SK-N-SH (cell line): Measurements from ENCODE around the gene UBE2E2. TPM values are rescaled to one million over a fixed set of nuclear protein-coding genes. Genes with fewer than 3 reads are reported as not detected.

Experiments used
- CTCF ChIA-PET: fragments of 300-600, 350-600 bp; formaldehyde crosslinking; extraction: SDS; loops from one replicate; lab custom pipeline; 2021; lab: Yijun Ruan, JAX
- POLR2A ChIA-PET: fragments of 350-600 bp; sonication (Branson Sonifier 250); formaldehyde crosslinking; extraction: SDS; loops from one replicate; lab custom pipeline; 2020; ENCODE audit warnings: antibody characterized with exemption, inconsistent platforms; lab: Yijun Ruan, JAX
- DNase-seq: peaks from one replicate; pipeline ENCODE4 v3.0.0; 2012
- H2AFZ ChIP-seq: fragments of 200-600 bp; sonication (generic); 2 replicates; pipeline ENCODE4 v1.8.1; 2016; ENCODE audit warnings: antibody characterized with exemption, mild to moderate bottlenecking, low read depth
- H3F3A ChIP-seq: fragments of 200-600 bp; sonication (generic); replicated peaks from 2 replicates; pipeline ENCODE3; 2016; ENCODE audit warnings: antibody characterized with exemption, mild to moderate bottlenecking; ENCODE audit not compliant: insufficient read depth
- H3K27ac ChIP-seq, 2 experiments: fragments of 200-500 bp in 1 of 2; fragments of 200-600 bp in 1 of 2; sonication (Bioruptor generic) in 1 of 2; sonication (generic), shearing (Covaris generic) in 1 of 2; 2 replicates each; pipeline versions ENCODE4 v1.5.1 to v1.6.1; 2014 to 2016; ENCODE audit warnings: low read depth in 2 of 2, inconsistent platforms in 1 of 2, low read length in 1 of 2, mild to moderate bottlenecking in 1 of 2, mixed read lengths in 1 of 2
- H3K27me3 ChIP-seq: fragments of 200-600 bp; sonication (generic), shearing (Covaris generic); 2 replicates; pipeline ENCODE4 v1.6.1; 2016; ENCODE audit warnings: mixed run types; ENCODE audit not compliant: insufficient read depth
- H3K36me3 ChIP-seq, 2 experiments: fragments of 200-500 bp in 1 of 2; fragments of 200-600 bp in 1 of 2; sonication (Bioruptor generic) in 1 of 2; sonication (generic) in 1 of 2; replicated peaks in 1 of 2; 2 replicates each; pipeline versions ENCODE3 to v1.5.1; 2014 to 2016; ENCODE audit warnings: low read length in 1 of 2, mild to moderate bottlenecking in 1 of 2; ENCODE audit not compliant: insufficient read depth in 2 of 2, control insufficient read depth in 1 of 2
- H3K4me1 ChIP-seq, 2 experiments: fragments of 200-500 bp in 1 of 2; fragments of 200-600 bp in 1 of 2; sonication (Bioruptor generic) in 1 of 2; sonication (generic), shearing (Covaris generic) in 1 of 2; 2 replicates each; pipeline versions ENCODE4 v1.5.1 to v1.6.1; 2014 to 2016; ENCODE audit warnings: low read depth in 1 of 2, low read length in 1 of 2, mixed run types in 1 of 2; ENCODE audit not compliant: insufficient read depth in 2 of 2, control insufficient read depth in 1 of 2
- H3K4me2 ChIP-seq: fragments of 200-600 bp; sonication (generic), shearing (Covaris generic); 2 replicates; pipeline ENCODE4 v1.6.1; 2017; ENCODE audit warnings: mixed run types
- H3K4me3 ChIP-seq, 2 experiments: fragments of 200-500 bp in 1 of 2; fragments of 200-600 bp in 1 of 2; sonication (Bioruptor generic) in 1 of 2; sonication (generic), shearing (Covaris generic) in 1 of 2; 2 replicates each; pipeline versions ENCODE4 v1.5.1 to v1.8.1; 2014 to 2016; ENCODE audit warnings: low read depth in 2 of 2, inconsistent platforms in 1 of 2, low read length in 1 of 2, mild to moderate bottlenecking in 1 of 2, mixed read lengths in 1 of 2, moderate library complexity in 1 of 2
- H3K79me2 ChIP-seq: fragments of 200-600 bp; sonication (generic); 2 replicates; pipeline ENCODE4 v1.8.1; 2017; ENCODE audit warnings: mild to moderate bottlenecking; ENCODE audit not compliant: insufficient read depth
- H3K9ac ChIP-seq: fragments of 200-600 bp; sonication (generic); 2 replicates; pipeline ENCODE4 v1.6.1; 2017; ENCODE audit warnings: mixed run types
- H3K9me2 ChIP-seq: fragments of 200-600 bp; sonication (generic); 2 replicates; pipeline ENCODE4 v1.6.1; 2017; ENCODE audit warnings: mixed run types
- H3K9me3 ChIP-seq: fragments of 200-600 bp; sonication (generic); 2 replicates; pipeline ENCODE4 v1.6.1; 2017; ENCODE audit warnings: mixed run types, mild to moderate bottlenecking, moderate library complexity
- H4K20me1 ChIP-seq: fragments of 200-600 bp; sonication (generic); 2 replicates; pipeline ENCODE4 v1.6.1; 2017; ENCODE audit warnings: mild to moderate bottlenecking, mixed run types; ENCODE audit not compliant: insufficient read depth
- CHD2 ChIP-seq: fragments of 150-350 bp; IDR thresholded peaks from 2 replicates; pipeline ENCODE4 v1.6.1; 2018; ENCODE audit warnings: low read length; ENCODE audit not compliant: partially characterized antibody
- ELF1 ChIP-seq: IDR thresholded peaks from 2 replicates; pipeline ENCODE4 v1.4.0; 2012
- EZH2phosphoT487 ChIP-seq: fragments of 200-600 bp; sonication (generic); IDR thresholded peaks from 2 replicates; pipeline ENCODE4 v1.6.1; 2017; ENCODE audit warnings: low read depth, mixed run types, mild to moderate bottlenecking, antibody characterized with exemption, moderate library complexity, borderline replicate concordance
- FOSL2 ChIP-seq: IDR thresholded peaks from 2 replicates; pipeline ENCODE4 v1.4.0; 2012; ENCODE audit warnings: low read depth, mild to moderate bottlenecking, moderate library complexity, borderline replicate concordance
- FOXM1 ChIP-seq: IDR thresholded peaks from 2 replicates; pipeline ENCODE4 v1.4.0; 2012; ENCODE audit warnings: low read depth, mild to moderate bottlenecking
- GABPA ChIP-seq: IDR thresholded peaks from 2 replicates; pipeline ENCODE4 v1.4.0; 2012; ENCODE audit warnings: low read depth, mild to moderate bottlenecking
- GATA2 ChIP-seq: sonication (generic); formaldehyde crosslinking; IDR thresholded peaks from 2 replicates; pipeline ENCODE4 v1.5.0; 2020; ENCODE audit warnings: mild to moderate bottlenecking, missing genetic modification reagents
- MXI1 ChIP-seq: IDR thresholded peaks from 2 replicates; pipeline ENCODE4 v1.6.1; 2012; ENCODE audit warnings: mild to moderate bottlenecking, low read depth, low read length, improper control_type of control experiment
- NFIC ChIP-seq: IDR thresholded peaks from 2 replicates; pipeline ENCODE4 v1.4.0; 2012; ENCODE audit warnings: borderline replicate concordance
- NRF1 ChIP-seq: IDR thresholded peaks from 2 replicates; pipeline ENCODE4 v1.6.1; 2012; ENCODE audit warnings: low read depth, mild to moderate bottlenecking, low read length
- POLR2AphosphoS5 ChIP-seq: IDR thresholded peaks from 2 replicates; pipeline ENCODE4 v1.6.1; 2012; ENCODE audit warnings: low read depth, low read length
- RFX5 ChIP-seq: IDR thresholded peaks from 2 replicates; pipeline ENCODE4 v1.6.1; 2012; ENCODE audit warnings: mild to moderate bottlenecking, improper control_type of control experiment, low read length
- RXRA ChIP-seq: IDR thresholded peaks from 2 replicates; pipeline ENCODE4 v1.4.0; 2012; ENCODE audit warnings: low read depth, mild to moderate bottlenecking, borderline replicate concordance
- TCF12 ChIP-seq: IDR thresholded peaks from 2 replicates; pipeline ENCODE4 v1.4.0; 2012
- WGBS: methylation state at CpG from one replicate; pipeline ENCODE4 v1.1.6; 2017; ENCODE audit warnings: low lambda C conversion rate; 5-methylcytosine and 5-hydroxymethylcytosine counted together
- polyA plus RNA-seq, 3 experiments: library from polyadenylated mRNA; depleted of rRNA; stranded (reverse); fragments of >200 nt; gene quantifications; 2 replicates each; pipeline ENCODE4 v1.2.3, GENCODE V29; 2012
- TF ChIP-seq, protein P1 (sequence below): IDR thresholded peaks from 2 replicates; pipeline ENCODE4 v1.6.1; 2012; ENCODE audit warnings: mild to moderate bottlenecking, low read depth, low read length, moderate library complexity
- TF ChIP-seq, protein P2 (sequence below): IDR thresholded peaks from 2 replicates; pipeline ENCODE4 v1.4.0; 2012; ENCODE audit warnings: low read depth, borderline replicate concordance
- TF ChIP-seq, protein P3 (sequence below): fragments of 150-350 bp; IDR thresholded peaks from 2 replicates; pipeline ENCODE4 v1.6.1; 2016; ENCODE audit warnings: mild to moderate bottlenecking, low read depth, low read length
- TF ChIP-seq, protein P4 (sequence below): fragments of 200-600 bp; sonication (generic); IDR thresholded peaks from 2 replicates; pipeline ENCODE4 v1.6.1; 2017; ENCODE audit warnings: antibody characterized with exemption, mild to moderate bottlenecking, moderate library complexity

UBE2E2 gene
- polyA plus RNA-seq, 1 of the 3 experiments (the other 2 are of a cell fraction) = 46.4 TPM

DNA sequence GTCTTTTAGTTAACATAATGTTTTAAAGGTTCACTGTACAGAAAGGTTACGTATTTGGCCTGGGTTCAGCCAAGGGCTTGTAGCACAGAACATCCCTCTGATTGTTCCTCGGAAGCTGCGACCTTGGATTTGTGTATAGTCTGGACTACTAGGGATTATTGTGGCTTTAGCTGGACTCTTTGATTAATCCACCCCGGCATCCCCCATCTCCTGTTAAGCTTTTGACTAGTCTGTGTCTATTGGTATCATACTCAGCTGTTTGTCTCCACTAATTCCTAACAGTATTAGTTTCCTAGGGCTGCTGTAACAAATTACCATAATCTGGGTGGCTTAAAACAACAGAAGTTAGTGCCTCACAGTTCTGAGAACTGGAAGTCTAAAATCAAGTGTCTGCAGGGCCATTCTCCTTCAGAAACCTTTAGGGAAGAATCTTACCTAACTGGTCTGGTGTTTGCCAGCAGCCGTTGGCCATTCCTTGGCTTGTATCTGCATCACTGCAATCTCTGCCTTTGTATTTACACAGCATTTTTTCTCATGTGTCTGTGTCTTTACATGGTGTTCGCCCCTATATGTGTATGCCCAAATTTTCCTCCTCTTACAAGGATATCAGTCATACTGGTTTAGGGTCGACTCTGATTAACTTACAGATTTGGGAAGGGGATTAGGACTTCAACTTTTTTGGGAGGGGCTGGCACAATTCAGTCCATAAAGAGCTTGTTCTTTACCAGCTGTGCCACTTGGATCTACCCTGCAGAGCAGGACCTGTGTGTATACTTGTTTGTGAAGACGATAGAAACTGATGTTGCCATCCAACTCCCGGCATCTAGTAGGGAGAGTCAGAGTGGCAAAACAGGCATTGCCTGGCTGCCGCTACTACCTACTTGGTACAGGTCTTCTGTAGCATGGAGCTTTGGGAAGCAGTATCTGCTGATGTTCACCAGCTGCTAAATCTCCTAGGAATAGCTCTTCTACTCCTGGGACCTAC is 117.8 kb downstream of the UBE2E2 start:
- Histone ChIP-seq H3K27ac (no peak overlapping the region), H3K9ac (no peak overlapping the region), H2AFZ (no peak overlapping the region), H3K9me3 (no peaks in the 10 kb centered on the region), H3K4me1 (peaks cover 0 to 11% of the 10 kb centered on the region in 2 experiments; a peak in 1 of 4 replicates), H4K20me1 (peaks cover 18% of the 10 kb centered on the region; the same call in 1 of the 2 replicates), H3K27me3 (no peaks in the 10 kb centered on the region), H3K4me3 (no peak overlapping the region), H3F3A (peaks cover 12% of the 10 kb centered on the region), H3K4me2 (no peak overlapping the region), H3K9me2 (no peaks in the 10 kb centered on the region), H3K36me3 (no peaks in the 10 kb centered on the region), H3K79me2 (peaks cover 16% of the 10 kb centered on the region; the same call in 1 of the 2 replicates)
- CTCF ChIA-PET = no interaction called here
- 94% methylated on average over 10 of the region's 10 CpGs for WGBS
- POLR2A ChIA-PET = no interaction called here
- TF ChIP-seq TCF12 (no peak), RXRA (no peak), RFX5 (no peak), MXI1 (no peak), POLR2AphosphoS5 (no peak), GATA2 (CRISPR knock-in tag) (no peak), ELF1 (no peak), EZH2phosphoT487 (no peak), CHD2 (no peak), GABPA (no peak), NRF1 (no peak), NFIC (no peak), FOSL2 (no peak), FOXM1 (no peak)
- TF ChIP-seq, protein P1, sequence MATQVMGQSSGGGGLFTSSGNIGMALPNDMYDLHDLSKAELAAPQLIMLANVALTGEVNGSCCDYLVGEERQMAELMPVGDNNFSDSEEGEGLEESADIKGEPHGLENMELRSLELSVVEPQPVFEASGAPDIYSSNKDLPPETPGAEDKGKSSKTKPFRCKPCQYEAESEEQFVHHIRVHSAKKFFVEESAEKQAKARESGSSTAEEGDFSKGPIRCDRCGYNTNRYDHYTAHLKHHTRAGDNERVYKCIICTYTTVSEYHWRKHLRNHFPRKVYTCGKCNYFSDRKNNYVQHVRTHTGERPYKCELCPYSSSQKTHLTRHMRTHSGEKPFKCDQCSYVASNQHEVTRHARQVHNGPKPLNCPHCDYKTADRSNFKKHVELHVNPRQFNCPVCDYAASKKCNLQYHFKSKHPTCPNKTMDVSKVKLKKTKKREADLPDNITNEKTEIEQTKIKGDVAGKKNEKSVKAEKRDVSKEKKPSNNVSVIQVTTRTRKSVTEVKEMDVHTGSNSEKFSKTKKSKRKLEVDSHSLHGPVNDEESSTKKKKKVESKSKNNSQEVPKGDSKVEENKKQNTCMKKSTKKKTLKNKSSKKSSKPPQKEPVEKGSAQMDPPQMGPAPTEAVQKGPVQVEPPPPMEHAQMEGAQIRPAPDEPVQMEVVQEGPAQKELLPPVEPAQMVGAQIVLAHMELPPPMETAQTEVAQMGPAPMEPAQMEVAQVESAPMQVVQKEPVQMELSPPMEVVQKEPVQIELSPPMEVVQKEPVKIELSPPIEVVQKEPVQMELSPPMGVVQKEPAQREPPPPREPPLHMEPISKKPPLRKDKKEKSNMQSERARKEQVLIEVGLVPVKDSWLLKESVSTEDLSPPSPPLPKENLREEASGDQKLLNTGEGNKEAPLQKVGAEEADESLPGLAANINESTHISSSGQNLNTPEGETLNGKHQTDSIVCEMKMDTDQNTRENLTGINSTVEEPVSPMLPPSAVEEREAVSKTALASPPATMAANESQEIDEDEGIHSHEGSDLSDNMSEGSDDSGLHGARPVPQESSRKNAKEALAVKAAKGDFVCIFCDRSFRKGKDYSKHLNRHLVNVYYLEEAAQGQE = no peak
- TF ChIP-seq, protein P2, sequence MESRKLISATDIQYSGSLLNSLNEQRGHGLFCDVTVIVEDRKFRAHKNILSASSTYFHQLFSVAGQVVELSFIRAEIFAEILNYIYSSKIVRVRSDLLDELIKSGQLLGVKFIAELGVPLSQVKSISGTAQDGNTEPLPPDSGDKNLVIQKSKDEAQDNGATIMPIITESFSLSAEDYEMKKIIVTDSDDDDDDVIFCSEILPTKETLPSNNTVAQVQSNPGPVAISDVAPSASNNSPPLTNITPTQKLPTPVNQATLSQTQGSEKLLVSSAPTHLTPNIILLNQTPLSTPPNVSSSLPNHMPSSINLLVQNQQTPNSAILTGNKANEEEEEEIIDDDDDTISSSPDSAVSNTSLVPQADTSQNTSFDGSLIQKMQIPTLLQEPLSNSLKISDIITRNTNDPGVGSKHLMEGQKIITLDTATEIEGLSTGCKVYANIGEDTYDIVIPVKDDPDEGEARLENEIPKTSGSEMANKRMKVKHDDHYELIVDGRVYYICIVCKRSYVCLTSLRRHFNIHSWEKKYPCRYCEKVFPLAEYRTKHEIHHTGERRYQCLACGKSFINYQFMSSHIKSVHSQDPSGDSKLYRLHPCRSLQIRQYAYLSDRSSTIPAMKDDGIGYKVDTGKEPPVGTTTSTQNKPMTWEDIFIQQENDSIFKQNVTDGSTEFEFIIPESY = no peak
- TF ChIP-seq, protein P3, sequence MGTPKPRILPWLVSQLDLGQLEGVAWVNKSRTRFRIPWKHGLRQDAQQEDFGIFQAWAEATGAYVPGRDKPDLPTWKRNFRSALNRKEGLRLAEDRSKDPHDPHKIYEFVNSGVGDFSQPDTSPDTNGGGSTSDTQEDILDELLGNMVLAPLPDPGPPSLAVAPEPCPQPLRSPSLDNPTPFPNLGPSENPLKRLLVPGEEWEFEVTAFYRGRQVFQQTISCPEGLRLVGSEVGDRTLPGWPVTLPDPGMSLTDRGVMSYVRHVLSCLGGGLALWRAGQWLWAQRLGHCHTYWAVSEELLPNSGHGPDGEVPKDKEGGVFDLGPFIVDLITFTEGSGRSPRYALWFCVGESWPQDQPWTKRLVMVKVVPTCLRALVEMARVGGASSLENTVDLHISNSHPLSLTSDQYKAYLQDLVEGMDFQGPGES = no peak
- TF ChIP-seq, protein P4, sequence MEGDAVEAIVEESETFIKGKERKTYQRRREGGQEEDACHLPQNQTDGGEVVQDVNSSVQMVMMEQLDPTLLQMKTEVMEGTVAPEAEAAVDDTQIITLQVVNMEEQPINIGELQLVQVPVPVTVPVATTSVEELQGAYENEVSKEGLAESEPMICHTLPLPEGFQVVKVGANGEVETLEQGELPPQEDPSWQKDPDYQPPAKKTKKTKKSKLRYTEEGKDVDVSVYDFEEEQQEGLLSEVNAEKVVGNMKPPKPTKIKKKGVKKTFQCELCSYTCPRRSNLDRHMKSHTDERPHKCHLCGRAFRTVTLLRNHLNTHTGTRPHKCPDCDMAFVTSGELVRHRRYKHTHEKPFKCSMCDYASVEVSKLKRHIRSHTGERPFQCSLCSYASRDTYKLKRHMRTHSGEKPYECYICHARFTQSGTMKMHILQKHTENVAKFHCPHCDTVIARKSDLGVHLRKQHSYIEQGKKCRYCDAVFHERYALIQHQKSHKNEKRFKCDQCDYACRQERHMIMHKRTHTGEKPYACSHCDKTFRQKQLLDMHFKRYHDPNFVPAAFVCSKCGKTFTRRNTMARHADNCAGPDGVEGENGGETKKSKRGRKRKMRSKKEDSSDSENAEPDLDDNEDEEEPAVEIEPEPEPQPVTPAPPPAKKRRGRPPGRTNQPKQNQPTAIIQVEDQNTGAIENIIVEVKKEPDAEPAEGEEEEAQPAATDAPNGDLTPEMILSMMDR = no peak
- DNase-seq = no peak
